Heart left ventricle (tissue), 16 donors: ENCODE measurements around the gene PROSER3. TPM values are rescaled to one million over a fixed set of nuclear protein-coding genes. Genes with fewer than 3 reads are reported as not detected.

ENCODE experiments used
- ATAC-seq, 4 donors: fragments of 200-7000 bp; cut with Tn5 transposase; one replicate each; pipeline ENCODE4 v1.9.1; 2020 to 2022; ENCODE audit warnings: moderate library complexity in 4 of 4, mild to moderate bottlenecking in 3 of 4, moderate number of reproducible peaks in 1 of 4
- DNase-seq, 5 donors: peaks; one replicate each; pipeline ENCODE4 v3.0.0-alpha.2; 2020
- H3K27ac ChIP-seq, 12 donors: fragments of 200-600 bp; sonication (generic) in 4 of 12; one replicate each; pipeline versions ENCODE4 v1.5.0 to v1.8.0; 2016 to 2022; ENCODE audit warnings: mild to moderate bottlenecking in 2 of 12
- H3K27me3 ChIP-seq, 9 donors: fragments of 200-600 bp; sonication (generic) in 2 of 9; one replicate each; pipeline versions ENCODE4 v1.5.1 to v1.8.0; 2016 to 2022; ENCODE audit warnings: mild to moderate bottlenecking in 3 of 9
- H3K36me3 ChIP-seq, 9 donors: fragments of 200-600 bp; sonication (generic) in 2 of 9; one replicate each; pipeline versions ENCODE4 v1.5.0 to v1.8.0; 2018 to 2022; ENCODE audit warnings: mild to moderate bottlenecking in 2 of 9
- H3K4me1 ChIP-seq, 12 donors: fragments of 200-600 bp; sonication (generic) in 4 of 12; one replicate each; pipeline versions ENCODE4 v1.5.0 to v1.8.0; 2016 to 2022; ENCODE audit warnings: mild to moderate bottlenecking in 3 of 12
- H3K4me3 ChIP-seq, 12 donors: fragments of 200-600 bp; sonication (generic) in 4 of 12; one replicate each; pipeline versions ENCODE4 v1.5.0 to v1.8.0; 2017 to 2022; ENCODE audit warnings: mild to moderate bottlenecking in 9 of 12, moderate library complexity in 4 of 12
- H3K9me3 ChIP-seq, 12 donors: fragments of 200-600 bp; sonication (generic) in 4 of 12; one replicate each; pipeline versions ENCODE4 v1.5.0 to v1.8.0; 2016 to 2022; ENCODE audit warnings: mild to moderate bottlenecking in 1 of 12
- CTCF ChIP-seq, 12 donors: fragments of 200-600 bp; sonication (generic) in 4 of 12; IDR thresholded peaks; one replicate each; pipeline versions ENCODE4 v1.5.0 to v1.8.0; 2018 to 2022; ENCODE audit warnings: antibody characterized with exemption in 12 of 12, mild to moderate bottlenecking in 5 of 12
- POLR2A ChIP-seq, 2 donors: fragments of 450-650 bp; IDR thresholded peaks; one replicate each; pipeline ENCODE4 v1.6.1; 2017; ENCODE audit warnings: antibody characterized with exemption in 2 of 2, mild to moderate bottlenecking in 2 of 2, moderate library complexity in 2 of 2
- WGBS, 4 donors: extraction: QIAGEN DNeasy Blood & Tissue Kit in 2 of 4; methylation state at CpG; one replicate each; pipeline versions ENCODE4 v1.1.5 to v1.1.7; 2013 to 2018; 5-methylcytosine and 5-hydroxymethylcytosine counted together
- intact Hi-C, 10 donors: fragments of 100-400 bp; cut with DNase I; formaldehyde crosslinking; loops; one replicate each; pipeline versions ENCODE4 v1.11.1 to v1.14.2; 2022
- polyA plus RNA-seq, 2 donors: library from polyadenylated mRNA; stranded (reverse); fragments of 200-250 nt; gene quantifications; one replicate each; pipeline ENCODE4 v1.2.3, GENCODE V29; 2013
- total RNA-seq, 9 donors: library from RNA; depleted of rRNA in 2 of 9; stranded (reverse); fragments of >200 nt in 2 of 9; fragmentation: NEBNext Ultra II Directional in 3 of 9; extraction: Animal tissue kit (Norgen Biotek cat#: 25700) in 3 of 9; gene quantifications; one replicate each; pipeline versions ENCODE4 v1.1.0 to v1.2.4, GENCODE V29; 2016 to 2023
- donor health status: ischemic (EF 13 %, LVEDD 7.1; RV severe dilation, severe dysfunction).
- donor health status: healthy with polysubstance abuse.
- donor health status: DM: no; HTN: yes; CAD: no.
- donor health status: DM: no; HTN: no; CAD: no.
- donor health status: ischemic (EF 25% LVEDD 6.9; RV normal size, moderate dysfunction).
- donor health status: ischemic (EF 25% LVEDD 5.7; RV mildly dilated, moderate dysfunction).
- donor health status: healthy.
- donor health status: DM: yes; HTN: yes; CAD: no.
- donor health status: ischemic (EF 35%, LVEDD 5.7; RV mildly dilated, moderate dysfunction).
- donor health status: nonischemic (EF 11% LVEDD 7.7; RV severe dilation, severe dysfunction).
- donor health status: DM: yes; HTN: yes; CAD: no.
- donor health status: PGD.
- donor health status: ischemic (EF 29% LVEDD 5.4; RV normal size, mild dysfunction).
- donor health status: nonischemic (EF 23%, LVEDD 6.1; RV moderate dilation, normal function).

The PROSER3 gene
- total and polyA plus RNA-seq, 11 donors, result 1.9 to 19.7 (median 9.7) TPM

GRCh38 chr19:35729021-35729420 is 29.0 kb upstream of the PROSER3 start:
- Histone ChIP-seq H3K36me3 (peaks cover 10 to 100% (median 96%) of the 10 kb centered on the region in 9 donors), H3K9me3 (no peaks in the 10 kb centered on the region), H3K4me1 (no peaks in the 10 kb centered on the region), H3K27ac (no peak overlapping the region), H3K27me3 (no peaks in the 10 kb centered on the region), H3K4me3 (no peak overlapping the region)
- TF ChIP-seq POLR2A (IDR thresholded peaks at IDR 0.05) (no peak), CTCF (IDR thresholded peaks at IDR 0.05) (no peak)
- 90 to 94% (median 90%) methylated on average over 16 to 18 of the region's 18 CpGs for WGBS, 4 donors
- ATAC-seq, result no peak
- DNase-seq, result no peak
- intact Hi-C loops, result no loop called here

- Histone ChIP-seq H3K36me3 (peaks cover 8 to 100% (median 95%) of the 10 kb centered on the region in 9 donors), H3K4me3 (no peak overlapping the region), H3K4me1 (no peaks in the 10 kb centered on the region), H3K9me3 (no peaks in the 10 kb centered on the region), H3K27me3 (no peaks in the 10 kb centered on the region), H3K27ac (no peak overlapping the region)
- intact Hi-C loops, result no loop called here
- ATAC-seq (no peak), DNase-seq (no peak)
- WGBS, 4 donors, result 86 to 94% (median 91%) methylated on average over 10 to 11 of the region's 11 CpGs
- TF ChIP-seq CTCF (IDR thresholded peaks at IDR 0.05) (no peak), POLR2A (IDR thresholded peaks at IDR 0.05) (no peak)
Measured at GRCh38 chr19:35729763-35730162, 28.2 kb upstream of the PROSER3 start.

- Histone ChIP-seq H3K9me3 (no peaks in the 10 kb centered on the region), H3K4me3 (no peak overlapping the region), H3K4me1 (no peaks in the 10 kb centered on the region), H3K27ac (no peak overlapping the region), H3K36me3 (peaks cover 5 to 100% (median 95%) of the 10 kb centered on the region in 9 donors), H3K27me3 (no peaks in the 10 kb centered on the region)
- no peak for TF ChIP-seq CTCF (IDR thresholded peaks at IDR 0.05)
- TF ChIP-seq POLR2A (IDR thresholded peaks at IDR 0.05), result no peak
- 91 to 97% (median 93%) methylated on average over 18 of the region's 18 CpGs for WGBS, 4 donors
- ATAC-seq (no peak), DNase-seq (no peak)
- intact Hi-C loops, result no loop called here
Measured at GRCh38 chr19:35730326-35730725, 27.6 kb upstream of the PROSER3 start.

GRCh38 chr19:35731353-35731752 is 26.6 kb upstream of the PROSER3 start:
- peaks cover 5 to 97% (median 93%) of the 10 kb centered on the region in 9 donors for H3K36me3 ChIP-seq
- intact Hi-C loops, result no loop called here
- H3K9me3 ChIP-seq, result no peaks in the 10 kb centered on the region
- H3K4me1 ChIP-seq, result no peaks in the 10 kb centered on the region
- no peak overlapping the region for H3K27ac ChIP-seq
- WGBS, 4 donors, result 87 to 89% (median 88%) methylated on average over 9 of the region's 9 CpGs
- H3K4me3 ChIP-seq, result no peak overlapping the region
- TF ChIP-seq POLR2A (IDR thresholded peaks at IDR 0.05), result no peak
- TF ChIP-seq CTCF (IDR thresholded peaks at IDR 0.05), result no peak
- DNase-seq (no peak), ATAC-seq (no peak)
- H3K27me3 ChIP-seq, result no peaks in the 10 kb centered on the region
